Activated CD4-positive, alpha-beta T cell treated with anti-CD3 and anti-CD28 coated beads, Interleukin-2, amount 10 ng/mL, durations not matched to agents 24 days and 14 days (primary cell): Measurements from ENCODE around the gene SLCO4A1. TPM values are rescaled to one million over a fixed set of nuclear protein-coding genes. Genes with fewer than 3 reads are reported as not detected.
A peak's percentile ranks its signal among the peaks of the same experiment; 100 is the strongest.
"Not testable (repeated sequence)": the region's sequence is repeated elsewhere in the genome, so short reads cannot be mapped to it uniquely, and the experiment has no call there.

Experiments used
- DNase-seq: peaks from one replicate; pipeline ENCODE4 v3.0.0; 2022
- H3K27ac Mint-ChIP-seq: one replicate; pipeline ENCODE4 v1.8.0; 2022; ENCODE audit warnings: mild to moderate bottlenecking, mixed read lengths
- H3K27me3 Mint-ChIP-seq: one replicate; pipeline ENCODE4 v1.8.0; 2022; ENCODE audit warnings: mixed read lengths
- H3K36me3 Mint-ChIP-seq: one replicate; pipeline ENCODE4 v1.8.0; 2022; ENCODE audit warnings: low read depth, mild to moderate bottlenecking, mixed read lengths
- H3K4me1 Mint-ChIP-seq: one replicate; pipeline ENCODE4 v1.8.0; 2021; ENCODE audit warnings: mixed read lengths
- H3K4me3 Mint-ChIP-seq: one replicate; pipeline ENCODE4 v1.8.0; 2022; ENCODE audit warnings: mild to moderate bottlenecking, moderate library complexity, mixed read lengths
- H3K9me3 Mint-ChIP-seq: one replicate; pipeline ENCODE4 v1.8.0; 2021; ENCODE audit warnings: mixed read lengths
- intact Hi-C: fragments of 100-400 bp; cut with micrococcal nuclease; formaldehyde crosslinking; loops from one replicate; pipeline ENCODE4 v1.15.1; 2023
- total RNA-seq: library from RNA; stranded (reverse); gene quantifications from 2 replicates; pipeline ENCODE4 v1.2.3, GENCODE V29; 2022

Gene SLCO4A1
- total RNA-seq, 1 donor from 2014 or later: 67.3 TPM

GRCh38 chr20:62623488-62624324 lies 18.6 kb upstream of the SLCO4A1 start:
- DNase-seq: peak; percentile 96
- intact Hi-C loops: loop anchor here (1.0 to 5.0 kb wide), 2 partner anchors 19 to 169 kb away; partner anchors contain the start of gene SLCO4A1
- Mint-ChIP-seq H3K36me3 (no peaks in the 10 kb centered on the region), H3K27me3 (no peaks in the 10 kb centered on the region), H3K4me1 (peaks cover 31% of the 10 kb centered on the region), H3K9me3 (no peaks in the 10 kb centered on the region), H3K4me3 (peak overlapping the region; percentile 82), H3K27ac (peak overlapping the region; percentile 99)

- Mint-ChIP-seq H3K36me3 (no peaks in the 10 kb centered on the region), H3K9me3 (no peaks in the 10 kb centered on the region), H3K4me3 (peak overlapping the region; percentile 82), H3K4me1 (peaks cover 25% of the 10 kb centered on the region), H3K27me3 (no peaks in the 10 kb centered on the region), H3K27ac (peak overlapping the region; percentile 99)
- peak; percentile 75 for DNase-seq
- intact Hi-C loops: loop anchor here (1.0 to 5.0 kb wide), 2 partner anchors 18 to 168 kb away; partner anchors contain the start of gene SLCO4A1
Observed at GRCh38 chr20:62624325-62624690, 18.0 kb upstream of the SLCO4A1 start.

GRCh38 chr20:62624719-62625453 lies 17.4 kb upstream of the SLCO4A1 start:
- intact Hi-C loops: loop anchor here (1.0 to 5.0 kb wide), 2 partner anchors 17 to 167 kb away; partner anchors contain the start of gene SLCO4A1
- H3K27ac Mint-ChIP-seq: peak overlapping the region; percentile 48
- H3K4me3 Mint-ChIP-seq: no peak overlapping the region

GRCh38 chr20:62625516-62625915 lies 16.8 kb upstream of the SLCO4A1 start:
- Mint-ChIP-seq H3K4me3 (no peak overlapping the region), H3K4me1 (peaks cover 25% of the 10 kb centered on the region), H3K27ac (no peak overlapping the region), H3K36me3 (no peaks in the 10 kb centered on the region), H3K9me3 (no peaks in the 10 kb centered on the region), H3K27me3 (no peaks in the 10 kb centered on the region)
- intact Hi-C loops: no loop called here
- DNase-seq: no peak

More at GRCh38 chr20:62624719-62625453, 17.4 kb upstream of the SLCO4A1 start:
- Mint-ChIP-seq H3K9me3 (no peaks in the 10 kb centered on the region), H3K36me3 (no peaks in the 10 kb centered on the region), H3K4me1 (peaks cover 25% of the 10 kb centered on the region), H3K27me3 (no peaks in the 10 kb centered on the region)
- no peak for DNase-seq

- Mint-ChIP-seq H3K4me1 (peaks cover 25% of the 10 kb centered on the region), H3K27ac (no peak overlapping the region), H3K4me3 (no peak overlapping the region), H3K9me3 (no peaks in the 10 kb centered on the region), H3K36me3 (no peaks in the 10 kb centered on the region), H3K27me3 (no peaks in the 10 kb centered on the region)
- no peak for DNase-seq
- intact Hi-C loops: no loop called here
Observed at GRCh38 chr20:62625921-62626547, 16.3 kb upstream of the SLCO4A1 start.

- H3K36me3 Mint-ChIP-seq, DNase-seq, H3K27me3 Mint-ChIP-seq, H3K27ac Mint-ChIP-seq, H3K4me3 Mint-ChIP-seq, H3K9me3 Mint-ChIP-seq, intact Hi-C loops: not testable (repeated sequence)
- peaks cover 23% of the 10 kb centered on the region for H3K4me1 Mint-ChIP-seq
Observed at GRCh38 chr20:62627425-62627824, 14.9 kb upstream of the SLCO4A1 start.

GRCh38 chr20:62627901-62628612 lies 14.2 kb upstream of the SLCO4A1 start:
- Mint-ChIP-seq H3K36me3 (no peaks in the 10 kb centered on the region), H3K4me3 (no peak overlapping the region), H3K27ac (no peak overlapping the region), H3K9me3 (no peaks in the 10 kb centered on the region), H3K27me3 (peaks cover 8% of the 10 kb centered on the region), H3K4me1 (peaks cover 22% of the 10 kb centered on the region)
- intact Hi-C loops: no loop called here
- DNase-seq: no peak

GRCh38 chr20:62628691-62629090 lies 13.6 kb upstream of the SLCO4A1 start:
- Mint-ChIP-seq H3K27ac (peak overlapping the region; percentile 37), H3K36me3 (no peaks in the 10 kb centered on the region), H3K4me1 (peaks cover 16% of the 10 kb centered on the region), H3K27me3 (peaks cover 11% of the 10 kb centered on the region), H3K4me3 (no peak overlapping the region), H3K9me3 (no peaks in the 10 kb centered on the region)
- no peak for DNase-seq
- intact Hi-C loops: no loop called here

GRCh38 chr20:62629864-62630470 lies 12.3 kb upstream of the SLCO4A1 start:
- Mint-ChIP-seq H3K4me1 (peaks cover 5% of the 10 kb centered on the region), H3K27ac (no peak overlapping the region), H3K36me3 (no peaks in the 10 kb centered on the region), H3K4me3 (no peak overlapping the region), H3K9me3 (no peaks in the 10 kb centered on the region), H3K27me3 (peaks cover 11% of the 10 kb centered on the region)
- intact Hi-C loops: no loop called here
- no peak for DNase-seq

GRCh38 chr20:62631336-62632308 lies 10.7 kb upstream of the SLCO4A1 start:
- Mint-ChIP-seq H3K27me3 (peaks cover 18% of the 10 kb centered on the region), H3K4me3 (no peak overlapping the region), H3K36me3 (no peaks in the 10 kb centered on the region), H3K27ac (no peak overlapping the region), H3K4me1 (peaks cover 12% of the 10 kb centered on the region), H3K9me3 (no peaks in the 10 kb centered on the region)
- intact Hi-C loops: no loop called here
- DNase-seq: no peak

- Mint-ChIP-seq H3K27ac (no peak overlapping the region), H3K4me3 (no peak overlapping the region), H3K36me3 (no peaks in the 10 kb centered on the region), H3K4me1 (peaks cover 13% of the 10 kb centered on the region), H3K27me3 (peaks cover 19% of the 10 kb centered on the region), H3K9me3 (no peaks in the 10 kb centered on the region)
- DNase-seq: no peak
- intact Hi-C loops: no loop called here
Observed at GRCh38 chr20:62632575-62633090, 9.7 kb upstream of the SLCO4A1 start.
